Left renal pelvis (tissue), 4 donors: ENCODE results near the gene CD300H. TPM values are rescaled to one million over a fixed set of nuclear protein-coding genes. Genes with fewer than 3 reads are reported as not detected.
A peak's percentile ranks its signal among the peaks of the same experiment; 100 is the strongest.

ENCODE experiments used
- DNase-seq, 4 donors: peaks; one replicate each; pipeline ENCODE4 v3.0.0-alpha.2; 2013; ENCODE audit warnings: low read depth in 4 of 4, low spot score in 3 of 4
- polyA plus RNA-seq, 4 donors: library from polyadenylated mRNA; unstranded; fragments of 120-200 nt; gene quantifications; one replicate each; pipeline ENCODE4 v1.2.1, GENCODE V29; 2013; ENCODE audit not compliant: insufficient read length in 4 of 4

Gene CD300H
- polyA plus RNA-seq = under 1 TPM in 1 of 4 donors, not detected in 3; 0.34 TPM

DNA sequence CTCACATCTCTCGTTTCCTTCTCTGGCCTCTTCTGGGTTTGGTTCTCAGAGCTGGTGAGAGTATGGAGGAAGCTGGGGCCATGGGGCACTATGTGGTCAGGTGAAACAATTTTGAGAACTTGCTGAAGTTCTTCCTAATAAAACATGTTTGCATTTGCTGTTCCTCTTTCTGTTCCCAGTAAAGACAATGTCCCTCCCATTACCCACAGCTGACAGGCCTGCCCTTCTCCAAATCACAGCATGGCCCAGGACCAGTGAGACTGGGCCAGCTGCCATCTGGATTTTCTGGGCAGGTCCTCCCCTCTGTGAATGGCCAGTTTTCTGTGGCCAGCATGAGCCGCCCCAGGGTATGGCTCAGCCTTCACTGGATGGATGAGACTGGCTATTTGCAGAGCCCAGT is at the start of gene CD300H:
Gene CD300H, minus strand, starts transcription at position 113 of the 400 bp plus-strand sequence.
- no peak for DNase-seq

- DNase-seq = no peak
Measured at GRCh38 chr17:74616696-74617095, 49.4 kb upstream of the CD300H start.

- no peak for DNase-seq
Measured at GRCh38 chr17:74612046-74612445, 44.7 kb upstream of the CD300H start.

DNA sequence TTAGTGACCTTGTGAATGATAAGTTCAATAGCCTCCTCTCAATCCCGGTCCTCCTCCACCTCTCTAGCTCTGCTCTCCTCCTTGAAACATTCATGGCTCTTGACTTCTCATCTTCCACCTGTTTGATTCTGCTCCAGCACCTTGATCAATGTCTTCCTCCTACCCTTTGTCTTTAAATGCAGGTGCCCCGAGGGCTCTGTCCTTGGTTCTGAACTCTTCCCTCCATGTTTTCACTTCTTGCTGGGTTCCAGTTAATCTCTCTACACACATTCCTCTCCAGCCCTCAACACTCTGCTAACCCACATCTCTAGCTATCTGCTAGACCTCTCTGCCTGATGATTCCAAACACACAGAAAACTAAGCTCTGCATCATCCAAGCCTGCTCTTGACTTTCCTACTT is 42.8 kb upstream of the CD300H start:
- DNase-seq = peak in 1 of 4 donors; percentile 30

- DNase-seq = no peak
Measured at GRCh38 chr17:74608511-74608910, 41.2 kb upstream of the CD300H start.

DNA sequence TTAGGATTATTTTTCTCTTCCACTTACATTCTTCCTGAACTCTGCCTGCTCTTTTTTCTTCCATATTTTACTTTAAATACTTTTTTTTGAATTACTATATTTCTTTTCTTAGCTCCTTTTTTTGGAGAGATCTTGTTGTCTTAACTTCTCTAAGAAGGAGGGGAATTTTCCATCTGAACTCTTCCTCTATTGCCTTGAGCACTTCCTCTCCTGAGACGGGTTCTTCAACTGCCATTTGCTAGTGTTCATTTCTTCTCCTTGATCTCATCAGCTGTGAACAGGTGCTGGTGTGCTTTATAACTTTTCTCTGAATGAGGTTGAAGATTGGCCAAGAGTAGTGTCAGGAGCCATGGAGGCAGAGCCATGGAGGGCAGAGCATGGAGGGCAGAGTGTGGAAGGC is 39.9 kb upstream of the CD300H start:
- DNase-seq = no peak

- DNase-seq = no peak
Measured at GRCh38 chr17:74606050-74606449, 38.7 kb upstream of the CD300H start.

DNA sequence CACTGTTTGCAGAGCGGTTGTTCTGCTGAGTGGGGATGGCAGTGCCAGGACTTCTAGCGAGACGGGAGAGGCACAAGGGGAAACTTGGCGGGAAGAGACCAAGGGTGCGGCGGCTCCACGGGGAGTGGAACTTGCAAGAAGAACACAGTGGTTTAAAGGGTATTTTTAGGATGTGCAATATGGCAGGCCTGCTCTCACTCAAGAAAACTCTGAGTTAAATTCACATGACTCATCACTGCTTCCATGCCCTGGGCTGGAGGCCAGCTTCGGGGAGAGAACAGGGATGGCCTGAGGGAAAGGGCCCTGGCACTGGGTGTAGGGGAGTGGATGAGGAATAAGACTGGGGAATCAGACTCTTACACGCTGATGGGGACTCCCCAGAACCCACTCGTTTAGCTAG is 38.1 kb upstream of the CD300H start:
- DNase-seq = no peak

GRCh38 chr17:74604761-74605160 is 37.5 kb upstream of the CD300H start:
- no peak for DNase-seq

- DNase-seq = no peak
Measured at GRCh38 chr17:74604200-74604599, 36.9 kb upstream of the CD300H start.

- no peak for DNase-seq
Measured at GRCh38 chr17:74603746-74604145, 36.4 kb upstream of the CD300H start.

GRCh38 chr17:74603037-74603635 is 35.8 kb upstream of the CD300H start:
- DNase-seq = no peak

DNA sequence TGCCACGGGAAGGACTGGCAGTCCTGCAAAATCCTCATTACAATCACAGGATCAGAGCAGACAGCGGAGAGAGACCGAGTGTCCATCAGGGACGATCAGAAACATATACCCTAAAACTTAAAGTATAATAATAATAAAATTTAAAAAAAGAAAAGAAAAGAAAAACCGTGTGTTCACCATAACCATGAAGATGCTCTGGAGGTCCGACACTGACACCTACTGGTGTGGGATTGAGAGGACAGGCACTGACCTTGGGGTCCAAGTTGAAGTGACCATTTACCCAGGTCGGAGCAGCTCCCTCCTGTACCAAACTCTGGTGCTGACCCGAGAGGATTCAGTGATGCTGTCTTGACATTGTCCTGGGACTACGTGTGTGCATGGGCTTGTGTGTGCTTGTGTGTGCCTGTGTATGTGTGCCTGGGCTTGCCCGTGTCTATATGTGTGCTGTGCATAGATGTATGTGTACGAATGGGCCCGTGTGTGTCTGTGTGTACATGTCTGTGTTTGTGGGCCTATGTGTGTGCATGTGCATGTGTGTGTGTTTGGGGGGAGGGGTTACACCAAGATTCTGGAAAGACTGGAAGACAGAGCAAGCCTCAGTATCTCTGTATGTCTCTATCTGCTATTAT is 34.7 kb upstream of the CD300H start:
- no peak for DNase-seq

DNA sequence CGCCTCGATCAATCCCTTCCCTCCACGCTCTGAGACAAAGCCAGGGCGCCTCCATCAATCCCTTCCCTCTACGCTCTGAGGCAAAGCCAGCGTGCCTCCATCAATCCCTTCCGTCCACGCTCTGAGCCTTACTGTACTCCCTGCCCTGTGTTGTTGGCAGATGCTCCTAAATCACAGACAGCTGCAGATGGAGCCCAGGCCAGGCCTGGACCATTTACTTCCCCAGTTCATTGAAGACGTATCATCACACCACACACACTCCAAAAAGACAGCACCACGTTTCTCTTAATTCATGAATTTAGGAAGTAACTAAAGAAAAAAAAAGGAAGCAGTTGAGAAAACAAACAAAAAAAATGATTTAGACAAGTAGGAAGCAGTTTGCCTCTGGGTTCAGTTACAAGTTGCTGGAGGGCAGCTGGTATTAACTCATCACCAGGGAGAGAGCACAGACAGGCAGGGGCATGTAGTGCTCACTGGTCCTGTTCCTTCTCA is 32.2 kb upstream of the CD300H start:
- no peak for DNase-seq

- no peak for DNase-seq
Measured at GRCh38 chr17:74599023-74599399, 31.7 kb upstream of the CD300H start.

- no peak for DNase-seq
Measured at GRCh38 chr17:74598346-74599022, 31.2 kb upstream of the CD300H start.

DNA sequence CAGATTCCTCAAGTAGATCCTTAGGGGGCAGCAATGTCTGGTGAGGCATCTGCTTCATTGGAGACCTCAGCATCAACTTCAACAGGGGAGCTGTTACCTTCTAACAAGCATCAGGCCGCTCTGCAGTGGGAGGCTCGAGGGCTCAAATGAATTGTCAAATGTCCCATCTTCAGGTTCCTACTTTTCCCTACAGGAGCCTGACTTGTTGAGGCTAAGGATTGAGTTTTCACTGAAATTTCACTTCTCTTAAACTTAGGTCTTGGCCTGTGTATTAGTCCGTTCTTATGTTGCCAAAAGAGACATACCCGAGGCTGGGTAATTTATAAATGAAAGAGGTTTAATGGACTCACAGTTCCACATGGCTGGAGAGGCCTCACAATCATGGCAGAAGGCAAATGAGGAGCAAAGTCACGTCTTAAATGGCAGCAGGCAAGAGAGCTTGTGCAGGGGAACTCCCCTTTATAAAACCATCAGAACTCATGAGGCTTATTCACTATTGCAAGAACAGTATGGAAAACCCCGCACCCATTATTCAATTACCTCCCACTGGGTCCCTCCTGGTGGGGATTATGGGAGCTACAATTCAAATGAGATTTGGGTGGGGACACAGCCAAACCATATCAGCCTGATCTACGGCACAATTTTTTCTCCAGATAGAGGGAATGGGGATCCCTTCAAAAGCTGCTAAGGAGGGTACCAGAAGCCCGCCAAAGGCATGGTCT is 29.9 kb upstream of the CD300H start:
- DNase-seq = no peak

DNA sequence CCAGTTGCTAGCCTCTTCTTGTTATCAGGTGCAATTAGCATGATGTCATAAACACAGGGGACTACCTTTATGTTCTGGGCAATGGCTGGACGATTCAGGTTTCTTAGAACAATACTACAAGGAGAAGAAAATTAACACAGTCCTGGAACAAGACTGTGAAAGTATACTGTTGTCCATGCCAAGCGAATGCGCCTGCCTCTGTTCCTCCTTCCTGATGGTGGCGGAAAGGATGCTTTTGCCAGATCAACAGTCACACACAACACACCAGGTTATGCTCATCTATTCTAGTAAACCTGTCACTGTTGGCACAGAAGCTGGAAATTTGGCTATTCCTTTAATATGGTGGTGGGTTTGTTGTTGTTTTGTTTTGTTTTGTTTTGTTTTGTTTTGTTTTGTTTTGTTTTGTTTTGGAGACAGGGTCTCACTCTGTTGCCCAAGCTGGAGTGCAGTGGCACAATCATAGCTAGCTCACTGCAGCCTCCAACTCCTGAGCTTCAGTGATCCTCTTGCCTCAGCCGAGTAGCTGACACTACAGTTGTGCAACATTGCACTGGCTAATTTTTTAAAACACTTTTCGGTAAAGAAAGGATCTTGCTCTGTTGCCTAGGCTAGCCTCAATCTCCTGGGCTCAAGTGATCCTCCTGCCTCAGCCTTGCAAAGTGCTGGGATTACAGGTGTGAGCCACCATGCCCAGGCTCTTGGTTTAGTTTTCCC is 27.9 kb upstream of the CD300H start:
- DNase-seq = no peak

- no peak for DNase-seq
Measured at GRCh38 chr17:74592087-74592990, 25.0 kb upstream of the CD300H start, which contains the start of gene CD300LD. Gene CD300LD, minus strand, starts transcription at chr17:74592283. Its CDS starts 81 bp downstream, at chr17:74592202.
